GM21717 (cell line): ENCODE measurements around the gene CD46.

Experiments used
- ATAC-seq: cut with Tn5 transposase; IDR thresholded peaks from one replicate; pipeline ENCODE4 v1.9.1; 2021; ENCODE audit warnings: mild to moderate bottlenecking, moderate library complexity; ENCODE audit not compliant: unreplicated experiment

Gene CD46

DNA sequence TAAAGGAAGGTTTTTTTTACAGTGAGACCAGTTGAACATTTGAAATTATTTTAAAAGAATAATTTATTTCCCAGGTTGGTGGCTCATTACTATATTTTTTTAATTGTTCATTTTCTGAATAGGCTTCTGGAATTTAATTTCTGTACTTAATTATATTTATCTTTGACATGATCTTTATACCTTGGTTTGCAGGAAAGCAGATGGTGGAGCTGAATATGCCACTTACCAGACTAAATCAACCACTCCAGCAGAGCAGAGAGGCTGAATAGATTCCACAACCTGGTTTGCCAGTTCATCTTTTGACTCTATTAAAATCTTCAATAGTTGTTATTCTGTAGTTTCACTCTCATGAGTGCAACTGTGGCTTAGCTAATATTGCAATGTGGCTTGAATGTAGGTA is 41.5 kb downstream of the CD46 start:
- no peak for ATAC-seq

DNA sequence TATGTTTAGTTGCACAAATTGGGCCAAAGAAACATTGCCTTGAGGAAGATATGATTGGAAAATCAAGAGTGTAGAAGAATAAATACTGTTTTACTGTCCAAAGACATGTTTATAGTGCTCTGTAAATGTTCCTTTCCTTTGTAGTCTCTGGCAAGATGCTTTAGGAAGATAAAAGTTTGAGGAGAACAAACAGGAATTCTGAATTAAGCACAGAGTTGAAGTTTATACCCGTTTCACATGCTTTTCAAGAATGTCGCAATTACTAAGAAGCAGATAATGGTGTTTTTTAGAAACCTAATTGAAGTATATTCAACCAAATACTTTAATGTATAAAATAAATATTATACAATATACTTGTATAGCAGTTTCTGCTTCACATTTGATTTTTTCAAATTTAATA is 43.0 kb downstream of the CD46 start:
- ATAC-seq, result no peak

DNA sequence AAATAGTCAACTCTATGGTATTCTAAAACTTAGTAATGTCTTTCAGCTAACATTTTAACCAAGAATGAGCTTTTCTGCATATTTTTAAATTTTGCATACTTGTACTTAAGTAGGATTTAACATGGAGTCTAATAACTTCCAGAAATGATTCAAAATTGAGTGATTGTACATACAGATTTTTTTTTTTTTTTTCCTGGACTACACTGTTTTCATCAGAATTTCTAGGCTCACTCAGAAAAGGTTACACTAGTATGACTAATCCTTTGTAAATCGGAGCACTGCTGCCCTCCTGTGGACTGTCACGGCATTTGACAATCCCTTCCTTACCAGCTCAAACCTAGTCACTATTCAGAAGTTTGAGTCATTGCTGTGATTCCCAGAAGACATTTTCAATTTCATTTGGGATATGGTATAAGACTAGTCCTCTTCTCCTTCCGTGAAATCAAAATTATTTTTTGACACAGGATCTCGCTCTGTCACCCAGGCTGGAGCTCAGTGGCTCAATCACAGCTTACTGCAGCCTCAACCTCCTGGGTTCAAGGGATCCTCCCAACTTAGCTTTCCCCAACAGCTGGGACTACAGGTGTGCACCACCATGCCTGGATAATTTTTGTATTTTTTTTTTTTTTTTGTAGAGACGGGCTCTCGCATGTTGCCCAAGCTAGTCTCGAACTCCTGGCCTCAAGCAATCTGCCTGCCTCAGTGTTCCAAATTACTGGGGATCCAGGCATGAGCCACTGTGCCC is 45.5 kb downstream of the CD46 start:
- peak; percentile 80 for ATAC-seq

DNA sequence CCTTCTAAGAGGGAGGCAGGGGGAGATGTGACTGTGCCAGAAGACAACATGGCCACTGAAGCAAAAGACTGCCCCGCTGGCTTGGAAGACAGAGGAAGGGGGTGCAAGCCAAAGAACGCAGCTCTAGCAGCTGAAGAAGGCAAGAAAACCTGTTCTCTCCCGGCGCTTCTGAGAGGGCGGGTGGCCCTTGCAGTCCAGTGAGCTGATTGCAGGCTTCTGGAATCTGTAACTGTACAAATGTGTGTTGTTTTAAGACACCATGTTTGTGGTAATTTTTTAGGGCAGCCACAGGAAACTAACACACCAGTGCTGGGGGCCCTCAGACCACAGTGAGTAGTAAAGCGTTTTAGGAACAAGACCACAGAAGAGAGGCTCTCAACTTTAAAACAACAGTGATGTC is 47.0 kb downstream of the CD46 start:
- ATAC-seq, result no peak

DNA sequence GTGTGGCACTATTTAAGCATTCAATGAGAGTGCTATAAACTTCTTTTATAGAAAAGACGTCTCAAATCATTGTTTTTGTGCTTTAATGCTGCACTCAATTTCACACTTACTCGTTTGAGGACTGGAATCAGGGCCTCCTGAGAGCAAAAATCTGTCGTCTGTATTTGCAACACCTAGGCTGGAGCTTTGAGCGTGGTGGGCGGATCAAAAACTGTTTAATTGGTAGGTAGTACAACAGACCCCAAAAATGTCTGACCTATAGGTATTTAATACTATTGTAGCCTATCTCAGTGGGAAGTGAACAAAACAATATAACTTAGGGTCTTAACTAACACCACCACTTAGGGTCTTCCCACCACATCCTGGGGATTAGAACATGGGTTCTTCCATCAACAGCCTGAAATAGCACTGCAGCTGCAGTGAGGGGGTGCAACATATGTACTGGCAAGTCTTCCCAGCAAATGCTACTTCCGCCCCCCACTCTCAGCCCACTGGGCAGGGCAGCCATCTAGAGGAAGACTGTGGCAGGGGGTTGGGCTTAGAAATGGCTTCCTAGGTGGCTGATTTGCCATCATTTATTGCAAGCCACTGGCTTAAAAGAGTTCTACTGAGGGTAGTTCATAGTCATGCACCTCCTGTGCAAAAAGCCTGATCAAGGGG is 48.3 kb downstream of the CD46 start:
- no peak for ATAC-seq

DNA sequence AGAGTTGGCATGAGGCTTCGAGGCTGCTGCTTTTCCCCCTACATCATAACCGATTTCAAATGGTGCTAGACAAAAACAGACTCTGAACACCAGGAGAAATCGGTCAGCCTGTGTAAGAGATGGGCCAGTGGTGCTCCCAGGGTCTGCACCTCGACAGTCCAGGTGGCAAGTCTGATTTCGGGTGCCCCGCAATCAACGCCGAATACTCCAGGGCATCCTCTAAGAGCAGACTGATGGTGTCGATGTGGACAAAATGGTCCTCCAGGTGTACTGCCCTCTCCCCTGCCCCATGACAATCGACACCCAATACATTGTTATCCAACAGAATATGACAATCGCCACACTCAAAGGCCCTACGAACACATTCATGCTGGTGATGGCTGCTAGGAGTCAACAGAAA is 50.0 kb downstream of the CD46 start:
- no peak for ATAC-seq

DNA sequence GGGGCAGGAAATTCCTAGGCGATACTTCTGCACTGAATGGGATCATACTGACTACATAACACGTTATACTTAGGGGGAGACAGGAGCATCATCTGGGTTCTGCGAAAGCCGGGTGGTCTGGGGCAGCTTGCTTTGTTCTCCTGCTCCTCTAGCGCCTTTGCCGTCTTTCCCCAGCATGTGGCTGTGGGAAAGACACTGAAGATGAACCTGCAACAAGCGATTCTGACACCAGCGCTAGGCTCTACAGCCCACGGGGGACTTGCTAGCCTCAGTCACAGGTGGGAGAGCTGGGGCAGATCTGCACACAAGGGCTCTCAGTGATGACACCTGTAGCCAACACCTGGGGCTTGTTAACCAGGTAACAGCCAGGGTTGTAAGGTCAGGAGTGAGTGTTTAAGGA is 51.8 kb downstream of the CD46 start:
- no peak for ATAC-seq

DNA sequence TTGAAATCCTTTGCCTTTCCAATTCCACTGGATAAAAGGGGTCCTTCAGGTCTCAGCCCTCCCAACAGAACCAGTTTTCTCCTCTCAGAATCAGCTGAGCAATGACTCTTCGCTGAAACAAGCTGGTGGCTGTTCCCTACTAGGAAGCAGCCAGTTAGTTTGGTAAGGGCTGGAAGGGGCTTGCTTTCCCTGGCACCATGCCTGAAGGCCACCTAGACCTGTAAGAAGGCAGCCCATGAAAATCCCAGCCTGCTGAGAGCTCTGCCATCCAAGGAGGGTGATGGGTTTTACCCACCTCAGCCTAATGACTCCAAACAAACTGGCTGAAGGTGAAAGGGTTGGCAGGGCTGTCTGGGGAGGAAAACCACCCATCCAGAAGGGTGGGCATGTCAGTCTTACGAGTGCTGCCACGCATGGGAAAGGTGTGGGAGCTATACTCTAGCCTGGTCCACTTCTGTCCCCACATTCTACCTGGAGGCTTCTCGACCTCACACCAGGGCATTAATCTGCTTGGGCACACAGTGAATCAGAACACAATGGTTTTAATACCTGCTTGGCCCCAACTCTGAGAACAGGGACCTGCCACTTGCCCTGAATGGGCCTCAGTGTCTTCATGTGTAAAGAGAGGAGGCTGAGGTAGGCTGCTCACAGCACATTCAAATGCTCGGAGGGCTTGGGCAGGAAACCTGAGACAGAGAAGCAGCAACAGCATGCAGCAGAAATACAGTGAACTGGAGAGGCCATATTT is 53.0 kb downstream of the CD46 start:
- no peak for ATAC-seq

DNA sequence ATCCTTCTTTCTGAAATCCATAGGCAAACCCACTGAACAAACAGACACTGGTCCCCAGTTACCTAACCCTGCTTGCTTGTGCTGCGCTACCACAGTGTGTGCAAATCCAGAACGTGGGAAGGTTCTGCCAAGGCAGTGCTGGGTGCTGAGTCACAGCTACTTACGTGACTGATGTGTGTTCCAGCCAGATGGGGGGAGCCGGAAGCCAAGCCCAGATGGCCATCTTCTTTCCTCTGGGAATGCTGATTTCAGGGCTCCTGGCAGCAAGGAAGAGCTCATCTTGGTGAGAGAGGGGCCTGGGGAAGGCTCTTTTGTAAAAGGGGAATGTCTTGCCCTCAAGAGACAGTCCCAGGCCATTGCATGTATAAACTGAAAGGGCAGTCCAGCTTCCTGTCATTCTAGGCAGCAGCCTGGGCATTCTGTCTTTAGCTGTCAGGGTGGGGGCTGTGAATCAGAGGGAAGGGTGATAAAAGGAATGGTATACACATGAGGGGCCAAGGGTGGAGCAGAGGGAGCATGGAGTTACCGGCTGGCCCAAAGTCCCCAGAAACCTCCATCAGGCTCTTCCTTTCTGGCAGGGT is 54.1 kb downstream of the CD46 start:
- no peak for ATAC-seq

DNA sequence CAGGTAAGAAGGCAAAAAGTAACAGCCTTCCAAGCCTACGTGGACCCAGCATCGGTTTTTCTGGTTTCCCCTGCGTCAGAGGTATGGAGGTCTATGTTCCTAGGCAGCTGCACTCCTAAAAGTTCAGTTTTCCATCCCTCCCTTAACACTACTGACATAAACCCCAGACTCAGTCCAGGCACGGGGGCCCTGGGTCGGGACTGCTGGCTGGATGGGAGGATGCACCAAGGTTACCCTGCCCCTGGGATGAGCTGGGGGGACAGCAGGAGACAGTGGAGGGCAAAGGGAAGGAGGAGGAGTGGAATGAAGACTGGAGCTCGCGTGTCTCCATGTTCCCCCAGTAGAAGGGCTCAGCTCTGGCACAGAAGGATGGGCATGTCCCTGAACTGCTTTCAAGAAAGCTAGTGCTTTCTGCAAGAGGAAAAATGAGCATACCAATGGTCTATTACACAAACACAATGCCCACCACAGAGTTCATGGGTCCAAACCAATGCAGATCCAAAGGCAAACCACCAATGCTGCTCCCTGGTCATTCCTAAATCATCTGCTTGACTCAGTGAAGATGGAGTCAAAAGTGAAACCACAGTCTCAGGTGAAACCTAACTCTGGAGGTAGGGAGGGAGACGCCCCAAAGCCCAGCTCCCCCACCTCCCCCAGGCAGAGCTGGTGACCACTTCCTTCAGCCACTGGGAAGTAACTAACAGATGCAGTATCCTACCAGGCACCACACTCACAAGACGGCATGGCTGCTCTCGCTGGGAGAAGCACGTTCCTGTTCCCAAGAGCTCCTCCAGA is 54.9 kb downstream of the CD46 start:
- ATAC-seq, result no peak

DNA sequence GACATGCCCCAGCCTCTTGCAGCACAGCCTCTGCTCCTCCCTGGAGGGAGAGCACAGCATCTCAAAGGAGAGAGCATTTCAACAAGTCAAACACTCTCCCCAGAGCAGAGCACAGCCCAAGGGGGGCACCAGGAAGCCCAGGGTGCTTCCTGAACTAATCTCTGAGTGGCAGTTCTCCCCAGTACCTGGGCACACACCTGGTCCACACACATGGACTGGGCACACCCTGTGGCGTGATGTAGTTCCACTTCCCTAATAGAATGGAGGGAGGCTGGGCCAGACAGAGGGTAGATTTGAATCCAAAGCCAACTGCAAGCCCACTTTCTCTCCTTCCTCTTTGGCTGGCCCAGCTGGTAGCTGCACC is 55.5 kb downstream of the CD46 start:
- no peak for ATAC-seq

DNA sequence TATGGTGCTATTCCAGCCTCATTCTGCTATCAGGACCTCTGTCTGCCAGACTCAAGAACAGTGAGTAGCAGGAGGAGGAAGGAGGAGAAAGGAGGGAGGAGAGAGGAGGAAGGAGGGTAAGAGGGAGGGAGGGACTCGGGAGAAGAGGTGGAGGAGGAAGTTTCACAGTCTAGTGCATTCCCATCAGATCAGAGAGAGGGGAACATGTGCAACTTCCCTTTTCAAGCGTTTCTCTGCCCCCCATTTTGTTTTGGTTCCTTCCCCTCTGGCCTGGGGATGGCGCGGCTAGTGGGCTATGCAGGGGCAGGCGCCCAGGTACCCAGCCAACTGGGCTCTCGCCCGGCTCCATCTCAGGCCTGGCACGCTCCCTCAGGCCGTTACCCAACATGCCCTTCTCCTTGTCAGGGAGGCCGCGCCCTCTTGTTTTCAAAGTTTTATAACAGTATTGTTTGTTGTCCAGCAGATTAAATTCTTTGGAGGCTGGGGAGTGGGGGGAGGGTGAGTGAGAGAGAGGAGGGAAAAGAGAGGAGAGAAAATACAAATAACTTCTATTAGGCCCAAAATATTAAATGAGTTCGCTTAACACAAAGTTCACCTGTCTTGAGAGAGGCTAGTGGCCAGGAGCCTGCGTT is 56.0 kb downstream of the CD46 start:
- ATAC-seq, result no peak

DNA sequence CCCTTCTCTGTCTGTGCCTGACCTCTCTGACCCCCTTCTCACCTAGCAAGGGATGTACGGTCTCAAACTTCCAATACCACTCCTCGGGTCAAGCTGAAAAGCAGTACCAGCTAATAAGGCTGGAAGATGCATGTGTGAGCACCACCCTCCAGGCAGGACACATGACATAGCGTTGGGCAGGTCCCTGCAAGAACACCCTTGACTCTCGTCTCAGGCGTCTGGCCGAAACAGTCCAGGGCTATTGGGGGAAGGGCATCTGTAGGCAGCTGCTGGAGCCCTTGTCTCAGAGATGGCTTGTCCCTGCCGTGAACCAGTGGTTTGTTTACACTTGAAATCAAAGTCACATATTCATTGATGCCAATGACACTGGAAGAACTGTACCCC is 56.5 kb downstream of the CD46 start:
- no peak for ATAC-seq

DNA sequence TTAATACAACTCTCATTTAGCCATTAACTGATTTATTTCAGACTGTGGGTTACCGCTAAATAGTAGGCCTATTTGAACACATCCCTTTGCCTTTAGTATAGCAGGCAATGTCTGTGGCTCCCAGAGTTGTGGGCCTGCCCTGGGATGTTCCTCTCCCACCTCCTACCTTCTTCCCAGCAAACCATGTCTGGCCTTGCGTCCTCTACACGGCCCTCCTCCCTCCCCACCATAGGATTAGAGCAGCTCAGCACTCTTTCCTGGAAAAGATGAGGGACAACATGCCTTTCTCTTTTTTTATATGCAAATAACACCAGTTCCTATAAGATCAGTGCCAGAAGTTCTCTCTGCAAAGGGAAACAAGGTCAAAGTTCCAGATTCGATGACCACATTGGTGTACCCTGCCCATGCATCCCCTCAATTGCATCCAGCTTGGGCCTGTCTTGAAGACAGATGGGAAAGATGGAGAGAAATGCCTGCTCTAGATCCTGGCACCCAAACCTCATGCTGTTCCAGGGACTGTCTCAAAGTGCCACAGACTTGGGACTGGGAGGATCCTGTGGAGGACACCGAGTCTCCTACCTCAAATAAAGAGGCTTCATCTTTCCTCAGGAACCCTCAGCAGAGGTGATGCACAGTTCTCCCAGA is 57.2 kb downstream of the CD46 start:
- no peak for ATAC-seq

DNA sequence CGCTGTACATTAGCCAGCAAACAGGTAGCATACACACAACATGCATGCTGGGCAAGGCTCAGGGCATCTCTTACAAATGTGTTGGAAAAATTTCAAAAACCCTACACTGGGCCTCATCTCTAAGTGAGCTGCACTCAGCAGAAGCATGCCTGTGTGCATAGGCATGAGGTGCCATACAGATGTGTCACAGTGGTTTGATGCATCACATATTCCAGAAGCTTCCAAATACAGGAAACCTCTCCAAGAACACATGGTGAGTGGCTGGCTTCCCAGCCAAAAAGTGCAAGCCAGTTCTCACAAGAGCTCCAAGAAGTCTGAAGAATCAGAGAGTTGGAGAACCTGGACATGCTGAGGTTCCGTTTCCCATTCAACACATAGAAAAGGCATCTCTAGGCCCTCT is 58.3 kb downstream of the CD46 start:
- ATAC-seq, result no peak

DNA sequence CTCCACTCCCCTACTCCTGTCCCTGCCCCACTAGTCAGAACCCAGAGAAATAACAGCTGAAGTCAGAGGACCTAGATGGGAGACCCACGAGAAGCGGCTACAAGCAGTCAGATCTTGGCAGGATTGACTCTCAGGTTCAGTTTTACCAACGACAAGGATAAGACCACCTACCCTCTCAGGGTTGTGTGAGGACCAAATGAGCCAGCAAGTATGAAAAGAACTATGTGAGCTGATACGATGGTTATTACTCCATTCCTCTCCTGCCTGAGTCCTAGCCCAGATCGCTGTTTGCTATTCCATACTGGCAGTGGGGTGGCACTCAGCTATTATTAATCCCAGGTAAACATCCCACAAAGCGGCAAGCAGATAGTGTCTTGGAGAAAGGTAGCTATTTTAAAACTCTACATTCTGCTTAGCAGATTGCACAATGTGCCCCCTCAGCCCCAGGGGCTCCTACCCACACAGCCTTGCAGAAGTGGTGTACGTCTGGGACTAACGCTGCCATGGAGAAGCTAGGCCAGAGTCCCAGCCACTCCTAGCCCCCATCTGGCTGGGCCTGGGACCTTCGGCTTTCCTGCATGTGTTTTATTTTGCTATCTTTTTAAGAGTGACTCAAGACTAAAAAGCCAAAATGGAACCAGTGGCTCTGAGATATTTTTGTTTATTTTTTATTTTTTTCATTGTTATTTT is 58.9 kb downstream of the CD46 start:
- no peak for ATAC-seq

DNA sequence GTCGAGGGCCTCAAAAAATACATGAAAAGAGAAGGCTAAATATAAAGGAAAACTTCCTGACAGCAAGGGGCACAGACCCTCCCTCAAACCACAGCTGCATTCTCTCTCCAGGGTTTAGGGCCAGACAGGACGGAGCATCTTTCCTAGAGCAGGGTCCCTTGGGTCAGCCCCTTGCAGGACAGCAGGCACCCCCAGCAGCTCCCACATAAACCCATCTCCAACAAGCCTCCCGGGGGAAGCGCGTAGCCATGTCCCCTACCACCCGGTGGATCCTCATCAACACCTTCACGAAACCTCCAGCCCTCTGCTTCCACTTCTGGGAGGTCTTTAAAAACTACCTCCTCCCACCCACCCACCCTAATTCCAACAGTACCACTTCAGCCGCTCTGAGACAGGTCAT is 59.5 kb downstream of the CD46 start:
- ATAC-seq, result no peak

DNA sequence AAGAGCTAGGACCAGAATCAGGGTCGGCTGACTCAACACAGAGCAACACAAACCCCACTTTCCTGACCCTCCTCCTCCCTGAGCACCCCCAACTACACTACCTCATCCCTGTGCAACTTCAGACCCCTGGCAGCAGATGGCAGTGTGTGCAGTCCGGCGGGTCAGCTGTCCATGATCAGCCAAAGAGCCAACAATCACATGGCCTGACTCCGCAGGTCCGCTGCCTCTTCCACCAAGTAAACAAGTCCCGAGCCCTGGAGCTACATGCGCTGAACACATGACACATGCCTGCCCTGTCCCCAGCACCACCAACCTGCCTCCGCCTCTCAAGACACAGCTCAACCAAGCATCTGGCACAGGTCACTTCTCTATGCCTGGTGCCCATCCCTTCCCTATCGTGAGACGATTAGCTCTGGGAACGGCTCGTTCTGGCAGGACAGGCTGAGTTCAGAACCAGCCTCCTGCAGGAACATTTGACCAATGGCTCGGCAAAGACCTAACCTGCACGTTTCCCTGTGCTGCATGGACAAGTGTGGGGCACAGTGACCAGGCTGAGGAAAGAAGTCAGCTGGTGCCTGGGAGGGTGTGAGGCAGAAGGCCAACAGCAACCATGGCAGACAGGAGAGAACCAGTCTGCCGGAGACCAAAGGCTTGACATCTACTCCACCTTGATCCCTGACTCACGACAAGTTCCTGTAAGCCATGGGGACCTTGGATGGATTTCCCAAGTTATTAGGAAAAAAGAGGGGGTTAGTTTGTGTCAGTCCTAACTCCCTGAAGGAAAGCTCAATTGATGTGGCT is 60.3 kb downstream of the CD46 start:
- ATAC-seq, result no peak
